ENCODE results near the gene CD79B. TPM values are rescaled to one million over a fixed set of nuclear protein-coding genes. Genes with fewer than 3 reads are reported as not detected.

CD79B gene
- polyA plus RNA-seq (2013, experiment 1 of 4): 0.98 TPM
- 1.8 TPM for polyA plus RNA-seq (2013, experiment 2 of 4)
- polyA plus RNA-seq (2013, experiment 3 of 4): 1.3 TPM
- 1.5 TPM for polyA plus RNA-seq (2013, experiment 4 of 4)

GRCh38 chr17:63931981-63932561, at the start of gene CD79B:
TSS of gene CD79B (minus strand) at chr17:63932331. CDS start at chr17:63932261, 70 bp downstream.
- no peak within 1 kb of the TSS for H3K27ac ChIP-seq (ENCODE audit: insufficient read depth, low read depth, low read length, poor library complexity, severe bottlenecking)

GRCh38 chr17:63978272-63979200, 46.4 kb upstream of the CD79B start:
- WGBS, 2 experiments: 88 to 92% methylated on average over 13 of the region's 13 CpGs
- no peaks in the 10 kb centered on the region for H3K4me1 ChIP-seq (ENCODE audit: control insufficient read depth, insufficient read depth, low read length)
- no peak overlapping the region for H3K4me3 ChIP-seq (ENCODE audit: insufficient read depth, low read depth, low read length)
- peaks cover 2% of the 10 kb centered on the region for H3K9me3 ChIP-seq (ENCODE audit: control insufficient read depth, low read length)
- no peaks in the 10 kb centered on the region for H3K36me3 ChIP-seq (ENCODE audit: control insufficient read depth, insufficient read depth, low read length)
- no peak overlapping the region for H3K27ac ChIP-seq (ENCODE audit: insufficient read depth, low read depth, low read length, poor library complexity, severe bottlenecking)
- H3K27me3 ChIP-seq (ENCODE audit: control insufficient read depth, insufficient read depth, low read length, poor library complexity, severe bottlenecking): no peaks in the 10 kb centered on the region

More at GRCh38 chr17:63931981-63932561, at the start of gene CD79B:
- H3K4me1 ChIP-seq (ENCODE audit: control insufficient read depth, insufficient read depth, low read length): peaks cover 3% of the 10 kb centered on the region
- no peak within 1 kb of the TSS for H3K4me3 ChIP-seq (ENCODE audit: insufficient read depth, low read depth, low read length)
- H3K27me3 ChIP-seq (ENCODE audit: control insufficient read depth, insufficient read depth, low read length, poor library complexity, severe bottlenecking): no peaks in the 10 kb centered on the region
- no peaks in the 10 kb centered on the region for H3K9me3 ChIP-seq (ENCODE audit: control insufficient read depth, low read length)
- no peaks in the 10 kb centered on the region for H3K36me3 ChIP-seq (ENCODE audit: control insufficient read depth, insufficient read depth, low read length)
- WGBS, 2 experiments: 74 to 77% methylated on average over 19 of the region's 19 CpGs

- H3K27me3 ChIP-seq (ENCODE audit: control insufficient read depth, insufficient read depth, low read length, poor library complexity, severe bottlenecking): no peaks in the 10 kb centered on the region
- no peaks in the 10 kb centered on the region for H3K4me1 ChIP-seq (ENCODE audit: control insufficient read depth, insufficient read depth, low read length)
- WGBS, 2 experiments: 90 to 92% methylated on average over 3 of the region's 3 CpGs
- no peak overlapping the region for H3K4me3 ChIP-seq (ENCODE audit: insufficient read depth, low read depth, low read length)
- no peaks in the 10 kb centered on the region for H3K9me3 ChIP-seq (ENCODE audit: control insufficient read depth, low read length)
- H3K36me3 ChIP-seq (ENCODE audit: control insufficient read depth, insufficient read depth, low read length): no peaks in the 10 kb centered on the region
- no peak overlapping the region for H3K27ac ChIP-seq (ENCODE audit: insufficient read depth, low read depth, low read length, poor library complexity, severe bottlenecking)
Measured at GRCh38 chr17:63976702-63977101, 44.6 kb upstream of the CD79B start.

DNA sequence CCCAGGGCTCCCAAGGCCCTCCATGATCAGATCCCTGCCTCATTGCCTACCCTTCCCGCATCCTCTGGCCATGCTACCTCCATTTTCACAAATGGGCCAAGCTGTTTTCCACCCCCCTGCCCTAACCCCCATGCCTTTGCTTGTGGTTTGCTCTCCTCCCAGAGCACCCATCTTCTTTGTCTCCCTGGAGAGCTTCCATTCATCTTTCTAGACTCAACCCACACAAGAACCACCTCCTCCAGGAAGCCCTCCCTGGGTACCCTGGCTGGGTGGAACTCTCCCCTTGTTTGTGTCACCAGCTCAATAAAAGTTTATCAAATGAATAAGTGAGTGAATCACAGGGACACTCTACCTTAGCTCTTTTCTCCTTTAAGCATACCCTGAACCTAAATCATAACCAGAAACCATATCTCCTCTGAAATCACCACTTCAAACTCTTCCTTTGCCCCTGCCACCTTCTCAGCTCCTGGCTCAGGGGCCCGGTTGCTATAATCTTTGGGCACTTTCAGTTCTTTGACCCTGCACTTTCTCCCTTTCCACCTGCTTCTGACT, 43.5 kb upstream of the CD79B start:
- Histone ChIP-seq H3K27ac (ENCODE audit: insufficient read depth, low read depth, low read length, poor library complexity, severe bottlenecking) (no peak overlapping the region), H3K36me3 (ENCODE audit: control insufficient read depth, insufficient read depth, low read length) (no peaks in the 10 kb centered on the region), H3K4me3 (ENCODE audit: insufficient read depth, low read depth, low read length) (no peak overlapping the region), H3K27me3 (ENCODE audit: control insufficient read depth, insufficient read depth, low read length, poor library complexity, severe bottlenecking) (no peaks in the 10 kb centered on the region), H3K4me1 (ENCODE audit: control insufficient read depth, insufficient read depth, low read length) (no peaks in the 10 kb centered on the region), H3K9me3 (ENCODE audit: control insufficient read depth, low read length) (no peaks in the 10 kb centered on the region)
- 95% methylated on average over 2 of the region's 2 CpGs for WGBS, 2 experiments

DNA sequence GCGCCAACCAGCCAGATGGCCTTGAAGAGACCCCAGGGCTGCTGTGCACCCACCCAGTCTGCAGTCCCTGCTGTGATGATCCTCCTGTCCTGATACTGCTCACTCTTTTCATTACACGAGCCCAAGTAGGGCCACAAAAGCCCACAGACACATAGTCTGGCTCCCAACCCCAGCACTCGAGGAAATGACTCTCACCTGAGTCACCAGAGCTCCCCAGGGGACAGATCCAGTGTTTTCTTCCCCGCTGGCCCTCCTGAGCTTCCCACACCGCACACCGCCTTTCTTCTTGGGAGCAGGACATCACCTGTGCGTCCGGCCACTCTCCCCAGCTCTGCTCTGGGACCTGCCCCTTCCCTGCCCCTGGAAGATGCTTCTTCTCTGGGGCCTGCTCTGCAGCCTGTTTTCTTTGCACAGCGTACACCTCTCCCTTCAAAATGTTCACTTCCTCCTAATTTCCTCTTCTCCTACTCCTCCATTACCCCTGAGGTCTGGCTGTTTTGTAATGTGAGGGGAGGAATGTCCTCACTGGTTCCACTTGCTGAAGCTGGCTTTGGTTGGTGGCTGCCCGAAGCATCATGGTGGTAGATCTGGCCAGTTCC, 42.6 kb upstream of the CD79B start:
- Histone ChIP-seq H3K9me3 (ENCODE audit: control insufficient read depth, low read length) (no peaks in the 10 kb centered on the region), H3K27me3 (ENCODE audit: control insufficient read depth, insufficient read depth, low read length, poor library complexity, severe bottlenecking) (no peaks in the 10 kb centered on the region), H3K36me3 (ENCODE audit: control insufficient read depth, insufficient read depth, low read length) (no peaks in the 10 kb centered on the region), H3K27ac (ENCODE audit: insufficient read depth, low read depth, low read length, poor library complexity, severe bottlenecking) (no peak overlapping the region), H3K4me1 (ENCODE audit: control insufficient read depth, insufficient read depth, low read length) (no peaks in the 10 kb centered on the region), H3K4me3 (ENCODE audit: insufficient read depth, low read depth, low read length) (no peak overlapping the region)
- WGBS, 2 experiments: 84 to 85% methylated on average over 10 of the region's 10 CpGs

GRCh38 chr17:63973930-63974593, 41.9 kb upstream of the CD79B start:
- no peaks in the 10 kb centered on the region for H3K9me3 ChIP-seq (ENCODE audit: control insufficient read depth, low read length)

DNA sequence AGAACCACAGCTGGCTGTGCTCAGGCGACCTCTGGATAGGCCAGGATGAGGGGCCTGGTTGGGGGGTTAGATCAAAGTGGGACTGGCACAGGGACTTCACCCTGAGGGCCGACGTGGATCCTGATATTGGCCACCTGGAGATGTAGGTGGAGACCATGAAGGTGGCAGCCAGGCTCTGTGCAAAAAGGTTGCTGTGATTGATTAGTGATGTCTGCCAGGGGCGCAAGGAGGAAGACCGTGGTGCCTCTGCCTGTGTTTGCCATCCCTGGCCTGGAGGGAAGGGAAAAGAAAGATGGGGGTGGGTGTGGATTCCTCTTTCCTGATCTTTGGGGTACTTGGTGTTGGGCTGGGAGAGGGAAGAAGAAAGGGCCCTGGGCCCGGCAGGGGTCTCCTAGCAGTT, 41.1 kb upstream of the CD79B start:
- Histone ChIP-seq H3K27ac (ENCODE audit: insufficient read depth, low read depth, low read length, poor library complexity, severe bottlenecking) (no peak overlapping the region), H3K9me3 (ENCODE audit: control insufficient read depth, low read length) (no peaks in the 10 kb centered on the region), H3K4me3 (ENCODE audit: insufficient read depth, low read depth, low read length) (no peak overlapping the region), H3K36me3 (ENCODE audit: control insufficient read depth, insufficient read depth, low read length) (no peaks in the 10 kb centered on the region), H3K27me3 (ENCODE audit: control insufficient read depth, insufficient read depth, low read length, poor library complexity, severe bottlenecking) (no peaks in the 10 kb centered on the region), H3K4me1 (ENCODE audit: control insufficient read depth, insufficient read depth, low read length) (no peaks in the 10 kb centered on the region)
- 93% methylated on average over 6 of the region's 6 CpGs for WGBS, 2 experiments

More at GRCh38 chr17:63973930-63974593, 41.9 kb upstream of the CD79B start:
- H3K27me3 ChIP-seq (ENCODE audit: control insufficient read depth, insufficient read depth, low read length, poor library complexity, severe bottlenecking): no peaks in the 10 kb centered on the region
- no peaks in the 10 kb centered on the region for H3K4me1 ChIP-seq (ENCODE audit: control insufficient read depth, insufficient read depth, low read length)
- WGBS, 2 experiments: 88 to 92% methylated on average over 12 of the region's 12 CpGs
- H3K27ac ChIP-seq (ENCODE audit: insufficient read depth, low read depth, low read length, poor library complexity, severe bottlenecking): no peak overlapping the region
- H3K4me3 ChIP-seq (ENCODE audit: insufficient read depth, low read depth, low read length): no peak overlapping the region
- H3K36me3 ChIP-seq (ENCODE audit: control insufficient read depth, insufficient read depth, low read length): no peaks in the 10 kb centered on the region

DNA sequence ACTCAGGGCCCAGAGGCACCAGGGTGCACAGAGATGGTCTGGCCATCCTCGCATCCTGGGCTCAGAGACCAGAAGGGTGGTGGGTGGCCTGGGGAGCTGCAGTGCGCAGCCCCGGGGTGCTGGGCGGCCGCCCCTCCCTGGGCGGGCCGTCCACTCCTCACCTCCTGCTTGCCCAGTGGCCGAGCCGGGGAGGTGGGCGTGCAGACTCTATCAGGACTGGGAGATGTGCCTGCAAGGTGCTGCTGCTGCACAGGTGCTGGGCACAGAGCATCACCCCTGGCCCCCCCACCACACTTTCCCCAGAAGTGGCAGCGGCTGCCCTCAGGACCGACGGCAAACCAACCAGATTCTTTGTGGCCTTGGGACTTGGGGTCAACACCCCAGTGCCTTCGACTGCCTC, 40.7 kb upstream of the CD79B start, which contains the start of gene SCN4A:
SCN4A (minus strand) TSS at position 123 of the 400 bp plus-strand sequence; CDS start at position 46, 77 bp downstream.
- no peaks in the 10 kb centered on the region for H3K27me3 ChIP-seq (ENCODE audit: control insufficient read depth, insufficient read depth, low read length, poor library complexity, severe bottlenecking)
- no peaks in the 10 kb centered on the region for H3K36me3 ChIP-seq (ENCODE audit: control insufficient read depth, insufficient read depth, low read length)
- H3K4me3 ChIP-seq (ENCODE audit: insufficient read depth, low read depth, low read length): no peak within 1 kb of the TSS
- H3K9me3 ChIP-seq (ENCODE audit: control insufficient read depth, low read length): no peaks in the 10 kb centered on the region
- no peaks in the 10 kb centered on the region for H3K4me1 ChIP-seq (ENCODE audit: control insufficient read depth, insufficient read depth, low read length)
- H3K27ac ChIP-seq (ENCODE audit: insufficient read depth, low read depth, low read length, poor library complexity, severe bottlenecking): no peak within 1 kb of the TSS
- WGBS, 2 experiments: 95 to 97% methylated on average over 14 of the region's 14 CpGs

- Histone ChIP-seq H3K9me3 (ENCODE audit: control insufficient read depth, low read length) (no peaks in the 10 kb centered on the region), H3K36me3 (ENCODE audit: control insufficient read depth, insufficient read depth, low read length) (no peaks in the 10 kb centered on the region), H3K4me3 (ENCODE audit: insufficient read depth, low read depth, low read length) (no peak overlapping the region), H3K27me3 (ENCODE audit: control insufficient read depth, insufficient read depth, low read length, poor library complexity, severe bottlenecking) (no peaks in the 10 kb centered on the region), H3K4me1 (ENCODE audit: control insufficient read depth, insufficient read depth, low read length) (no peaks in the 10 kb centered on the region), H3K27ac (ENCODE audit: insufficient read depth, low read depth, low read length, poor library complexity, severe bottlenecking) (no peak overlapping the region)
- WGBS, 2 experiments: 88 to 91% methylated on average over 10 of the region's 10 CpGs
Measured at GRCh38 chr17:63969278-63969677, 37.1 kb upstream of the CD79B start.

All from ectodermal cell (in vitro differentiated cells).